ENCODE data around the gene TSPAN17.

TSPAN17 gene

GRCh38 chr5:176609724-176610434 is 37.4 kb upstream of the TSPAN17 start, which contains the start of gene GPRIN1:
Gene GPRIN1 (minus strand): TSS chr5:176610156. CDS start chr5:176599834, 10,322 bp downstream.
- TF ChIP-seq, protein P1, sequence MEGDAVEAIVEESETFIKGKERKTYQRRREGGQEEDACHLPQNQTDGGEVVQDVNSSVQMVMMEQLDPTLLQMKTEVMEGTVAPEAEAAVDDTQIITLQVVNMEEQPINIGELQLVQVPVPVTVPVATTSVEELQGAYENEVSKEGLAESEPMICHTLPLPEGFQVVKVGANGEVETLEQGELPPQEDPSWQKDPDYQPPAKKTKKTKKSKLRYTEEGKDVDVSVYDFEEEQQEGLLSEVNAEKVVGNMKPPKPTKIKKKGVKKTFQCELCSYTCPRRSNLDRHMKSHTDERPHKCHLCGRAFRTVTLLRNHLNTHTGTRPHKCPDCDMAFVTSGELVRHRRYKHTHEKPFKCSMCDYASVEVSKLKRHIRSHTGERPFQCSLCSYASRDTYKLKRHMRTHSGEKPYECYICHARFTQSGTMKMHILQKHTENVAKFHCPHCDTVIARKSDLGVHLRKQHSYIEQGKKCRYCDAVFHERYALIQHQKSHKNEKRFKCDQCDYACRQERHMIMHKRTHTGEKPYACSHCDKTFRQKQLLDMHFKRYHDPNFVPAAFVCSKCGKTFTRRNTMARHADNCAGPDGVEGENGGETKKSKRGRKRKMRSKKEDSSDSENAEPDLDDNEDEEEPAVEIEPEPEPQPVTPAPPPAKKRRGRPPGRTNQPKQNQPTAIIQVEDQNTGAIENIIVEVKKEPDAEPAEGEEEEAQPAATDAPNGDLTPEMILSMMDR (IDR thresholded peaks at IDR 0.05) = no peak; the same call in 1 of the 2 replicates

GRCh38 chr5:176610435-176610773 is 36.9 kb upstream of the TSPAN17 start:
- TF ChIP-seq, protein P1 (IDR thresholded peaks at IDR 0.05) = no peak

DNA sequence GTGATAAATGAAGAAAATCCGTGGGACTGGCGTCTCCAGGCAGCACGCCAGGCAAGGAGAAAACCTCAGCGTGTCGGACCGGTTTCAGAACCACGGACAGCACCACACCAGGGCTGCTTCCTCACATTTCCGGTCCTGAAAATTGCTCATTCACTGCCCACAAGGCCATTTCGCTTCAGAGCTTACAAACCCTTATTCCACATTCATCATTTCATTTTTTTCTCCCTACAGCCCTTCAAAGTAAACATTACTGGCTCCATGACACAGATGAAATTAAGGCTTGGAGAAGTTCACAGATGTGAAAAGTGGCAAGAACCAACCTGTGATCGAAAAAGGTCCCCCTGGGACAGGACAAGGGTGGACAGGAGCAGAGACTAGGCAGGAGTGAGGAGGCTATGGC is 35.8 kb upstream of the TSPAN17 start:
- TF ChIP-seq, protein P1 (IDR thresholded peaks at IDR 0.05) = no peak

DNA sequence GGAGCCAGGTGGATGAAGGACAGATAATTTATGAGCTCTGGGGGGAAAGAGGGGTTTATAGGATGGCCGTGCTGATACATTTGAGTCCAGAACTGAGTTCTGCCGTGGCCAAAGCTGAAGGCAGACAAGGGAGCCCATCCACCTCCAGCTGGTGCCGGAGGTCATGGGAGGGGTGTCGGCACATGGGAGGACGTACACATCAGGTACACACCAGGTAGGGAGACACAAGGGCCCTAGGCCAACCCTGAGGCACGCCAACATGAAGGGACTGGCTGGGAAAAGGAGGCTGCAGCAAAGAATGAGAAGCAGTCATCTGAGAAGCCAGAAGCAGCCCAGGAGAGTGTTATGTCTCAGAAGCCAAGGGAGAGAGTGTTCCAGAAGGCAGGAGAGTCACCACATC is 35.3 kb upstream of the TSPAN17 start:
- TF ChIP-seq, protein P1 (IDR thresholded peaks at IDR 0.05) = no peak

DNA sequence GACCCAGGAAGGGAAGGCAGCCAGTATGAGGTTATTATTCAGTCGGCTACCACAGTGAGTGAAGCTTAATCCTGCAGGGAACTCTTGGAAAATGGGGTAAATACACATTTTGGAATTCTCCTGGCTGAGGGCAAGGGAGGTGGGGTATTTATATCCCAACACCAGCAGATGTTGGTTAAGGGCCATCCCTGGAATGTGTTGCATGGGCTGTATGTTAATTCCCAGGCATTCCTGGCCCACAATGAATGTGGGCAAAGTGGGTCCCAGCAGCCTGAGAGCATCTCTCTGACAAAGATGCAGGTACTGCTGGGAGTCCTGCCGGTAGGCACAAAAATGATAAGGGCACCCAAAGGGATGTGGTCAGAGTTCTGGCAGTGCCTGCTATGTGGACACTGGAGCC is 34.4 kb upstream of the TSPAN17 start:
- TF ChIP-seq, protein P1 (IDR thresholded peaks at IDR 0.05) = no peak

- TF ChIP-seq, protein P1 (IDR thresholded peaks at IDR 0.05) = no peak
These were observed 32.3 kb upstream of the TSPAN17 start for GRCh38 chr5:176614805-176615478.

- TF ChIP-seq, protein P1 (IDR thresholded peaks at IDR 0.05) = no peak
These were observed 30.8 kb upstream of the TSPAN17 start for GRCh38 chr5:176616511-176616910.

All from LNCAP (cell line).